Iris pigment epithelial cell (primary cell): ENCODE data around the gene ADCY9.

Experiments
- DNase-seq: peaks from one replicate; pipeline ENCODE4 v3.0.0-alpha.2; 2011; ENCODE audit warnings: low read depth

ADCY9 gene

GRCh38 chr16:4032768-4033167 lies 83.5 kb downstream of the ADCY9 start:
- no peak for DNase-seq

- no peak for DNase-seq
Observed at GRCh38 chr16:4028144-4028543, 88.1 kb downstream of the ADCY9 start.

- DNase-seq, result no peak
Observed at GRCh38 chr16:4026854-4027253, 89.4 kb downstream of the ADCY9 start.

- DNase-seq, result no peak
Observed at GRCh38 chr16:4025428-4025827, 90.8 kb downstream of the ADCY9 start.

GRCh38 chr16:4021916-4022315 lies 94.3 kb downstream of the ADCY9 start:
- no peak for DNase-seq

- DNase-seq, result no peak
Observed at GRCh38 chr16:4021070-4021779, 95.0 kb downstream of the ADCY9 start.

GRCh38 chr16:4019371-4019791 lies 96.9 kb downstream of the ADCY9 start:
- DNase-seq, result peak; percentile 49

- peak; percentile 68 for DNase-seq
Observed at GRCh38 chr16:4018391-4018790, 97.9 kb downstream of the ADCY9 start.

- DNase-seq, result no peak
Observed at GRCh38 chr16:4017807-4018206, 98.4 kb downstream of the ADCY9 start.

GRCh38 chr16:4016658-4017057 lies 99.6 kb downstream of the ADCY9 start:
- DNase-seq, result peak; percentile 69

- no peak for DNase-seq
Observed at GRCh38 chr16:4016005-4016352, 100.3 kb downstream of the ADCY9 start.

- DNase-seq, result peak; percentile 50
Observed at GRCh38 chr16:4015275-4016004, 100.8 kb downstream of the ADCY9 start.

- no peak for DNase-seq
Observed at GRCh38 chr16:4011940-4012629, 104.2 kb downstream of the ADCY9 start.

- DNase-seq, result peak; percentile 13
Observed at GRCh38 chr16:4011225-4011939, 104.9 kb downstream of the ADCY9 start.

GRCh38 chr16:4010225-4011158 lies 105.8 kb downstream of the ADCY9 start:
- DNase-seq, result peak; percentile 27

- no peak for DNase-seq
Observed at GRCh38 chr16:4009177-4009576, 107.1 kb downstream of the ADCY9 start.

GRCh38 chr16:4008116-4008515 lies 108.1 kb downstream of the ADCY9 start:
- DNase-seq, result no peak

- no peak for DNase-seq
Observed at GRCh38 chr16:4006397-4006999, 109.7 kb downstream of the ADCY9 start.

- DNase-seq, result no peak
Observed at GRCh38 chr16:4005731-4006130, 110.5 kb downstream of the ADCY9 start.

- no peak for DNase-seq
Observed at GRCh38 chr16:4005281-4005680, 111.0 kb downstream of the ADCY9 start.

GRCh38 chr16:4004206-4004605 lies 112.0 kb downstream of the ADCY9 start:
- DNase-seq, result no peak
